Measurements from ENCODE around the gene TATDN2.

TATDN2 gene

GRCh38 chr3:10299679-10300078, 51.4 kb downstream of the TATDN2 start:
- no peaks in the 10 kb centered on the region for H3K9me3 ChIP-seq (ENCODE audit: insufficient read depth, low read length, severe bottlenecking)
- H3K27ac ChIP-seq (ENCODE audit: low read length), result no peak overlapping the region
- no peak overlapping the region for H3K4me2 ChIP-seq (ENCODE audit: insufficient read depth, low read length)
- H3K27me3 ChIP-seq (ENCODE audit: insufficient read depth, low read length, poor library complexity), result no peaks in the 10 kb centered on the region
- H2AFZ ChIP-seq (ENCODE audit: low read depth, low read length), result no peak overlapping the region
- H3K79me2 ChIP-seq (ENCODE audit: insufficient read depth, low read length), result no peaks in the 10 kb centered on the region
- no peak overlapping the region for H3K9ac ChIP-seq (ENCODE audit: low read depth, low read length)
- H3K4me1 ChIP-seq (ENCODE audit: insufficient read depth, low read length), result no peaks in the 10 kb centered on the region
- DNase-seq, result no peak
- H3K4me3 ChIP-seq (ENCODE audit: low read depth in 1 of 2, low read length in 2 of 2), result no peak overlapping the region
- peaks cover 17% of the 10 kb centered on the region for H4K20me1 ChIP-seq (ENCODE audit: insufficient read depth, low read length)
- peaks cover 66% of the 10 kb centered on the region for H3K36me3 ChIP-seq (ENCODE audit: insufficient read depth, low read length)
- no peak for TF ChIP-seq CTCF (IDR thresholded peaks at IDR 0.05; ENCODE audit: borderline replicate concordance, extremely low read depth, low read length, poor library complexity, severe bottlenecking)
- no peak for TF ChIP-seq EZH2 (IDR thresholded peaks at IDR 0.05; ENCODE audit: borderline replicate concordance, low read depth, low read length, severe bottlenecking)
- 0 out of 3 replicates have a peak, but pooled peaks have one; percentile 16 for ATAC-seq (ENCODE audit: insufficient read depth, low read depth)

- H3K79me2 ChIP-seq (ENCODE audit: insufficient read depth, low read length), result no peaks in the 10 kb centered on the region
- H3K4me2 ChIP-seq (ENCODE audit: insufficient read depth, low read length), result no peak overlapping the region
- no peaks in the 10 kb centered on the region for H3K9me3 ChIP-seq (ENCODE audit: insufficient read depth, low read length, severe bottlenecking)
- ATAC-seq (ENCODE audit: insufficient read depth, low read depth) (0 out of 3 replicates have a peak, but pooled peaks have one; percentile 17), DNase-seq (no peak)
- H2AFZ ChIP-seq (ENCODE audit: low read depth, low read length), result no peak overlapping the region
- no peaks in the 10 kb centered on the region for H3K27me3 ChIP-seq (ENCODE audit: insufficient read depth, low read length, poor library complexity)
- TF ChIP-seq CTCF (IDR thresholded peaks at IDR 0.05; ENCODE audit: borderline replicate concordance, extremely low read depth, low read length, poor library complexity, severe bottlenecking), result no peak
- TF ChIP-seq EZH2 (IDR thresholded peaks at IDR 0.05; ENCODE audit: borderline replicate concordance, low read depth, low read length, severe bottlenecking), result no peak
- peaks cover 70% of the 10 kb centered on the region for H3K36me3 ChIP-seq (ENCODE audit: insufficient read depth, low read length)
- H3K4me1 ChIP-seq (ENCODE audit: insufficient read depth, low read length), result no peaks in the 10 kb centered on the region
- no peak overlapping the region for H3K9ac ChIP-seq (ENCODE audit: low read depth, low read length)
- no peak overlapping the region for H3K4me3 ChIP-seq (ENCODE audit: low read depth in 1 of 2, low read length in 2 of 2)
- no peak overlapping the region for H3K27ac ChIP-seq (ENCODE audit: low read length)
- peaks cover 19% of the 10 kb centered on the region for H4K20me1 ChIP-seq (ENCODE audit: insufficient read depth, low read length)
These were observed 51.8 kb downstream of the TATDN2 start for GRCh38 chr3:10300087-10300486.

- ATAC-seq (ENCODE audit: insufficient read depth, low read depth) (no peak), DNase-seq (no peak)
- Histone ChIP-seq H3K4me1 (ENCODE audit: insufficient read depth, low read length) (no peaks in the 10 kb centered on the region), H3K4me2 (ENCODE audit: insufficient read depth, low read length) (no peak overlapping the region), H4K20me1 (ENCODE audit: insufficient read depth, low read length) (peaks cover 19% of the 10 kb centered on the region), H3K9ac (ENCODE audit: low read depth, low read length) (no peak overlapping the region), H3K79me2 (ENCODE audit: insufficient read depth, low read length) (no peaks in the 10 kb centered on the region), H3K27me3 (ENCODE audit: insufficient read depth, low read length, poor library complexity) (no peaks in the 10 kb centered on the region), H3K36me3 (ENCODE audit: insufficient read depth, low read length) (peaks cover 87% of the 10 kb centered on the region), H3K27ac (ENCODE audit: low read length) (no peak overlapping the region), H3K4me3 (ENCODE audit: low read depth in 1 of 2, low read length in 2 of 2) (no peak overlapping the region), H3K9me3 (ENCODE audit: insufficient read depth, low read length, severe bottlenecking) (no peaks in the 10 kb centered on the region), H2AFZ (ENCODE audit: low read depth, low read length) (no peak overlapping the region)
- no peak for TF ChIP-seq CTCF (IDR thresholded peaks at IDR 0.05; ENCODE audit: borderline replicate concordance, extremely low read depth, low read length, poor library complexity, severe bottlenecking)
- TF ChIP-seq EZH2 (IDR thresholded peaks at IDR 0.05; ENCODE audit: borderline replicate concordance, low read depth, low read length, severe bottlenecking), result no peak
These were observed 54.8 kb downstream of the TATDN2 start for GRCh38 chr3:10303105-10303504.

GRCh38 chr3:10303785-10304184, 55.5 kb downstream of the TATDN2 start:
- no peaks in the 10 kb centered on the region for H3K27me3 ChIP-seq (ENCODE audit: insufficient read depth, low read length, poor library complexity)
- H3K9ac ChIP-seq (ENCODE audit: low read depth, low read length), result no peak overlapping the region
- TF ChIP-seq EZH2 (IDR thresholded peaks at IDR 0.05; ENCODE audit: borderline replicate concordance, low read depth, low read length, severe bottlenecking) (no peak), CTCF (IDR thresholded peaks at IDR 0.05; ENCODE audit: borderline replicate concordance, extremely low read depth, low read length, poor library complexity, severe bottlenecking) (no peak)
- H3K4me3 ChIP-seq (ENCODE audit: low read depth in 1 of 2, low read length in 2 of 2), result no peak overlapping the region
- H4K20me1 ChIP-seq (ENCODE audit: insufficient read depth, low read length), result peaks cover 19% of the 10 kb centered on the region
- H3K79me2 ChIP-seq (ENCODE audit: insufficient read depth, low read length), result no peaks in the 10 kb centered on the region
- DNase-seq, result no peak
- no peak overlapping the region for H2AFZ ChIP-seq (ENCODE audit: low read depth, low read length)
- peaks cover 91% of the 10 kb centered on the region for H3K36me3 ChIP-seq (ENCODE audit: insufficient read depth, low read length)
- H3K4me2 ChIP-seq (ENCODE audit: insufficient read depth, low read length), result no peak overlapping the region
- ATAC-seq (ENCODE audit: insufficient read depth, low read depth), result no peak
- H3K9me3 ChIP-seq (ENCODE audit: insufficient read depth, low read length, severe bottlenecking), result no peaks in the 10 kb centered on the region
- no peak overlapping the region for H3K27ac ChIP-seq (ENCODE audit: low read length)
- no peaks in the 10 kb centered on the region for H3K4me1 ChIP-seq (ENCODE audit: insufficient read depth, low read length)
